ENCODE data around the gene WARS2. TPM values are rescaled to one million over a fixed set of nuclear protein-coding genes. Genes with fewer than 3 reads are reported as not detected.

WARS2 gene
- total and polyA plus RNA-seq, 2 donors from 2014 or later: 13.9 to 14.8 TPM

GRCh38 chr1:118981436-118981835, 159.0 kb downstream of the WARS2 start:
- no peak overlapping the region for H3K27ac ChIP-seq (ENCODE audit: low read depth in 2 of 2, low read length in 2 of 2)
- no peak overlapping the region for H3K4me3 ChIP-seq (ENCODE audit: low read length in 3 of 3)
- intact Hi-C loops (cut with DNase I): no loop called here
- peaks cover 0 to 5% (median 0%) of the 10 kb centered on the region in 3 donors for H3K4me1 ChIP-seq (ENCODE audit: control insufficient read depth in 2 of 3, insufficient read depth in 2 of 3, low read depth in 1 of 3, low read length in 3 of 3)
- H3K9ac ChIP-seq (ENCODE audit: low read length in 3 of 3): no peak overlapping the region
- TF ChIP-seq CTCF (IDR thresholded peaks at IDR 0.05; ENCODE audit: borderline replicate concordance, extremely low read depth, insufficient read depth): no peak
- FAIRE-seq (no peak), DNase-seq (peak in 1 of 5 donors; percentile 10)
- H3K27me3 ChIP-seq (ENCODE audit: control insufficient read depth, insufficient read depth, low read length): peaks cover 78% of the 10 kb centered on the region
- H3K9me3 ChIP-seq (ENCODE audit: control insufficient read depth in 2 of 3, insufficient read depth in 1 of 3, low read length in 3 of 3): peaks cover 0 to 4% (median 0%) of the 10 kb centered on the region in 3 donors
- H3K36me3 ChIP-seq (ENCODE audit: control insufficient read depth in 2 of 3, insufficient read depth in 3 of 3, low read length in 3 of 3): no peaks in the 10 kb centered on the region

Other genes starting within 250 kb of the WARS2 start
- 0.82 TPM for gene TBX15, start 152.3 kb downstream of the WARS2 start, total RNA-seq
- gene TBX15, start 152.3 kb downstream of the WARS2 start, polyA plus RNA-seq (ENCODE audit: insufficient read depth, low read depth, low replicate concordance): not detected
- gene HAO2, start 228.1 kb upstream of the WARS2 start, total RNA-seq: 1.9 TPM
- 183 TPM for gene HAO2, start 228.1 kb upstream of the WARS2 start, polyA plus RNA-seq (ENCODE audit: insufficient read depth, low read depth, low replicate concordance)